CD4-positive, alpha-beta T cell (primary cell): ENCODE measurements around the gene HAPLN2. TPM values are rescaled to one million over a fixed set of nuclear protein-coding genes. Genes with fewer than 3 reads are reported as not detected.

Source experiments
- ATAC-seq: fragments of 200-7000 bp; cut with Tn5 transposase; one replicate; pipeline ENCODE4 v1.10.0; 2022; ENCODE audit warnings: mild to moderate bottlenecking; ENCODE audit not compliant: poor library complexity
- CTCF ChIA-PET: fragments of 350-600 bp; sonication (Branson Sonifier 250); formaldehyde crosslinking; loops from one replicate; lab custom pipeline; 2021; ENCODE audit warnings: antibody characterized with exemption, inconsistent platforms; lab: Charles Lee
- POLR2A ChIA-PET: fragments of 350-600 bp; sonication (Branson Sonifier 250); formaldehyde crosslinking; loops from one replicate; lab custom pipeline; 2021; ENCODE audit warnings: antibody characterized with exemption, inconsistent platforms; lab: Charles Lee
- DNase-seq, 14 experiments: peaks; one replicate each; pipeline ENCODE4 v3.0.0-alpha.2; 2013 to 2020; ENCODE audit warnings: mixed read lengths in 2 of 14
- H3K27ac ChIP-seq, 2 donors: one replicate each; pipeline versions ENCODE4 v1.5.1 to v1.7.0; 2013; ENCODE audit warnings: low read length in 2 of 2, low read depth in 1 of 2, mild to moderate bottlenecking in 1 of 2
- H3K27me3 ChIP-seq, 2 experiments: 1 replicate in 1 of 2; 2 replicates in 1 of 2; pipeline versions ENCODE4 v1.6.1 to v1.7.0; 2013; ENCODE audit warnings: low read length in 2 of 2, control low read depth in 1 of 2, mild to moderate bottlenecking in 1 of 2, moderate library complexity in 1 of 2; ENCODE audit not compliant: insufficient read depth in 2 of 2, control insufficient read depth in 1 of 2
- H3K36me3 ChIP-seq: one replicate; pipeline ENCODE4 v1.6.1; 2013; ENCODE audit warnings: low read length, control low read depth; ENCODE audit not compliant: insufficient read depth
- H3K4me1 ChIP-seq: one replicate; pipeline ENCODE4 v1.6.1; 2013; ENCODE audit warnings: low read length, control low read depth; ENCODE audit not compliant: insufficient read depth
- H3K4me3 ChIP-seq: one replicate; pipeline ENCODE4 v1.5.1; 2013; ENCODE audit warnings: mild to moderate bottlenecking, low read length, moderate library complexity
- H3K9me3 ChIP-seq, 2 experiments: 1 replicate in 1 of 2; 2 replicates in 1 of 2; pipeline versions ENCODE4 v1.6.1 to v1.7.0; 2013; ENCODE audit warnings: low read length in 2 of 2, mild to moderate bottlenecking in 2 of 2, control low read depth in 1 of 2, moderate library complexity in 1 of 2; ENCODE audit not compliant: control insufficient read depth in 1 of 2, insufficient read depth in 1 of 2
- H3K27ac Mint-ChIP-seq: one replicate; pipeline ENCODE4 v1.8.0; 2020; ENCODE audit warnings: mixed read lengths
- H3K27me3 Mint-ChIP-seq: one replicate; pipeline ENCODE4 v1.8.0; 2021; ENCODE audit warnings: mixed read lengths
- H3K36me3 Mint-ChIP-seq: one replicate; pipeline ENCODE4 v1.8.0; 2021; ENCODE audit warnings: low read depth, mixed read lengths
- H3K4me1 Mint-ChIP-seq: one replicate; pipeline ENCODE4 v1.8.0; 2021; ENCODE audit warnings: low read depth, mixed read lengths
- H3K4me3 Mint-ChIP-seq: one replicate; pipeline ENCODE4 v1.8.0; 2020; ENCODE audit warnings: mild to moderate bottlenecking, mixed read lengths
- H3K9me3 Mint-ChIP-seq: one replicate; pipeline ENCODE4 v1.8.0; 2020; ENCODE audit warnings: mixed read lengths
- intact Hi-C, 2 experiments: fragments of 100-400 bp; cut with DNase I in 1 of 2; cut with micrococcal nuclease in 1 of 2; formaldehyde crosslinking; loops; one replicate each; pipeline versions ENCODE4 v1.15.1 to v1.9.0; 2023 to 2025; cut with DNase I, micrococcal nuclease
- total RNA-seq, 174 experiments: library from RNA in 2 of 174; stranded (reverse) in 2 of 174; gene quantifications; one replicate each; pipeline ENCODE4 v1.2.3 and lab custom pipeline; 2021 to 2026
- TF ChIP-seq, protein P1 (sequence below): fragments of 200-600 bp; IDR thresholded peaks from one replicate; pipeline ENCODE4 v1.8.0; 2022; ENCODE audit warnings: antibody characterized with exemption, mild to moderate bottlenecking

HAPLN2 gene
- total RNA-seq, 2 experiments from 2014 or later, result 0.44 to 0.56 TPM

DNA sequence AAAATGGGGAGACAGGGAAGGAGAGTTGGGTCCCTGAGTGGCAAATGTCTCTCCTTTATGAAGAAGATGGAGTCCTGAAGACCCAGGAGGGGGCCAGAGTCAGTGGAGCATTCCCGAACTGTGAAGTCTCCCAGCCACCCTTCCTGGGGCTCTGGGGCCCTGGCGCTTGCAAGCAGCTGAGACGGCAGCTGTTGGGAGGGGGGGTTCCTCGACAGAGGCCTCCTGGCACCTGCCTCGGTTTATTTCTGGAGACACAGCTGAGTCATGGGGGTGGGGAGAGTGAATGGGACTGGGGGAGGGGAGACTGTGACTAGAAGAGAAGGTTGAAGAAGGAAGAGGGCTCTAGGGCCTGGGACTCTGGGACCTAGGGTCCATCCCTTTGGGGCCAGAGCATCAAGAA lies 44.0 kb downstream of the HAPLN2 start:
- no peak overlapping the region for H3K27ac ChIP-seq
- H3K36me3 ChIP-seq, result no peaks in the 10 kb centered on the region
- ATAC-seq, result no peak
- H3K9me3 Mint-ChIP-seq, result no peaks in the 10 kb centered on the region
- ChIA-PET CTCF (no interaction called here), POLR2A (no interaction called here)
- TF ChIP-seq, protein P1, sequence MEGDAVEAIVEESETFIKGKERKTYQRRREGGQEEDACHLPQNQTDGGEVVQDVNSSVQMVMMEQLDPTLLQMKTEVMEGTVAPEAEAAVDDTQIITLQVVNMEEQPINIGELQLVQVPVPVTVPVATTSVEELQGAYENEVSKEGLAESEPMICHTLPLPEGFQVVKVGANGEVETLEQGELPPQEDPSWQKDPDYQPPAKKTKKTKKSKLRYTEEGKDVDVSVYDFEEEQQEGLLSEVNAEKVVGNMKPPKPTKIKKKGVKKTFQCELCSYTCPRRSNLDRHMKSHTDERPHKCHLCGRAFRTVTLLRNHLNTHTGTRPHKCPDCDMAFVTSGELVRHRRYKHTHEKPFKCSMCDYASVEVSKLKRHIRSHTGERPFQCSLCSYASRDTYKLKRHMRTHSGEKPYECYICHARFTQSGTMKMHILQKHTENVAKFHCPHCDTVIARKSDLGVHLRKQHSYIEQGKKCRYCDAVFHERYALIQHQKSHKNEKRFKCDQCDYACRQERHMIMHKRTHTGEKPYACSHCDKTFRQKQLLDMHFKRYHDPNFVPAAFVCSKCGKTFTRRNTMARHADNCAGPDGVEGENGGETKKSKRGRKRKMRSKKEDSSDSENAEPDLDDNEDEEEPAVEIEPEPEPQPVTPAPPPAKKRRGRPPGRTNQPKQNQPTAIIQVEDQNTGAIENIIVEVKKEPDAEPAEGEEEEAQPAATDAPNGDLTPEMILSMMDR, result no peak
- intact Hi-C loops, result no loop called here
- H3K36me3 Mint-ChIP-seq, result no peaks in the 10 kb centered on the region
- H3K4me1 Mint-ChIP-seq, result peaks cover 37% of the 10 kb centered on the region
- no peaks in the 10 kb centered on the region for H3K9me3 ChIP-seq
- no peak for DNase-seq
- H3K4me3 ChIP-seq, result no peak overlapping the region
- H3K4me3 Mint-ChIP-seq, result no peak overlapping the region
- peaks cover 39% of the 10 kb centered on the region for H3K4me1 ChIP-seq
- H3K27me3 ChIP-seq, result no peaks in the 10 kb centered on the region
- H3K27ac Mint-ChIP-seq, result no peak overlapping the region
- peaks cover under 1% of the 10 kb centered on the region for H3K27me3 Mint-ChIP-seq

DNA sequence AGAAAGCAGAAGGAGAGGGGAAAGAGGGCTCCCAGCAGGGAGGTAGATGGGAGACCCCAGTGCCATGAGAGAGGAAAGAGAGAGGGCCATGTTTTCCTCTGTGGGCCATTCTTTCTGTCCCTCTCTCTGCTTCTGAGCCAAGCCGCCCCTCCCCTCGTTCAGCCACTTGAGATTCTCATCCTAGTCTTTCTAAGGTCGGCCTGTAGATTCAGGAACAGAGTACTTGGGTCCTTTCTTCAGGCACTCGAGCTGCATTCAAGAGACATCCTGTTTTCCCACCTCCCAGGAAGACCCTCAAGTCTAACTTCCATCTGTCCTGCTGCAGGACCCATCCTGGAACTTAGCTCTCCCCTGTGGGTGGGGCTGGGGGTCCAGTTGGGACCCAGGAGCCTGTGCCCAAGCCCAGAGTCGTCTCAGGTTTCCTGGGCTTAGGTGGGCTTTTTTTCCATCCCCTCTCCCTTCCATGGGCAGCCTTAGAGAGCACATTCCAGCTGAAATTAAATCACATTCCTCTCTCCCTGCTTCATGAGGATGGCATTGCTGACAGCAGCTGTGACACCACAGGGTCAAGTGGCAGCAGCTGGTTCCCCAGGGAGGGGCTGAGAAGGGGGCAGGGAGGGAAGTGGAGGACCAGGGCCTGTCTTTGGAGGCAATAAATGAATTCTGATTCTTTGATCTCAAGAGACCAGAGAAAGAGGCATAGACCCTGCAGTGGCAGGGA lies 45.0 kb downstream of the HAPLN2 start:
- Histone ChIP-seq H3K4me3 (no peak overlapping the region), H3K4me1 (peaks cover 30% of the 10 kb centered on the region), H3K9me3 (no peaks in the 10 kb centered on the region), H3K27ac (no peak overlapping the region), H3K27me3 (no peaks in the 10 kb centered on the region), H3K36me3 (no peaks in the 10 kb centered on the region)
- no peaks in the 10 kb centered on the region for H3K27me3 Mint-ChIP-seq
- no peak for DNase-seq
- H3K36me3 Mint-ChIP-seq, result no peaks in the 10 kb centered on the region
- ChIA-PET POLR2A (no interaction called here), CTCF (no interaction called here)
- H3K9me3 Mint-ChIP-seq, result no peaks in the 10 kb centered on the region
- TF ChIP-seq, protein P1, result no peak
- no peak for ATAC-seq
- H3K4me1 Mint-ChIP-seq, result peaks cover 33% of the 10 kb centered on the region
- no peak overlapping the region for H3K4me3 Mint-ChIP-seq
- intact Hi-C loops, result no loop called here
- no peak overlapping the region for H3K27ac Mint-ChIP-seq

DNA sequence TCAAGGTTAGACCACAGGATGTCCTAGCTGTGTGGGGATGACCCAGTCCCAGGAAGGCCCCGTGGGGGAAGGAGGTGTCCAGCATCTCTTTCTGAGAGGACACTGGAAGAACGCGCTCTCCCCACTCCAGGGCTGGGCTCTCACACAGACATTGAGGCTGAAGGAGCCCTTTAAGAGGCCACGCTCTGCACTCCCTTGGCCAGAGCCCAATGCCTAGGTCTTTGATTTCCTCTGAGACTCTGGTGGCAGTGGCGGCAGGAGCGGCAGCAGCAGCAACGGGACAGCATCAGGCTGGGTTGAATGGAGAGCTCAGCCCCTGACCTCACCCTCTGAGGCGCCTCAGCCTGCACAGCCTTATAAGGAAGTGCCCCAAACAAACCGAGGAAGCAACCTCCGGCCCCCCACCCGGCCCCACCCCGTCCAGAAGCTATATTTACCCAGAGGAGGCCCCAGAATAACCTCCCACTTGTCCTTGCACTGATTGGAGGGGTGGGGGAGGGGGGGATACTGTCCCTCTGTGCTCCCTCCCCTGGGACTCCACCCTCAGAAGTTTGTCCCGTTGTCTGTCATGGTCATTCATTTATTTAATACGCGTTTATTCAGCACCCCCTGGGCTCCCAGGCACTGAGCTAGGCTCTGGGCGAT lies 45.7 kb downstream of the HAPLN2 start:
- intact Hi-C loops, result no loop called here

More for the DNA sequence above, 45.7 kb downstream of the HAPLN2 start:
- ChIA-PET POLR2A (no interaction called here), CTCF (no interaction called here)
- H3K4me1 ChIP-seq, result peaks cover 23% of the 10 kb centered on the region
- H3K36me3 Mint-ChIP-seq, result no peaks in the 10 kb centered on the region
- H3K9me3 Mint-ChIP-seq, result no peaks in the 10 kb centered on the region
- no peak overlapping the region for H3K4me3 Mint-ChIP-seq
- DNase-seq (no peak), ATAC-seq (no peak)
- H3K27ac ChIP-seq, result no peak overlapping the region
- TF ChIP-seq, protein P1, result no peak
- H3K27ac Mint-ChIP-seq, result no peak overlapping the region
- H3K4me3 ChIP-seq, result no peak overlapping the region
- H3K36me3 ChIP-seq, result no peaks in the 10 kb centered on the region
- no peaks in the 10 kb centered on the region for H3K27me3 ChIP-seq
- no peaks in the 10 kb centered on the region for H3K9me3 ChIP-seq
- H3K27me3 Mint-ChIP-seq, result no peaks in the 10 kb centered on the region
- H3K4me1 Mint-ChIP-seq, result peaks cover 26% of the 10 kb centered on the region
